ENCODE results near the gene P2RY10. TPM values are rescaled to one million over a fixed set of nuclear protein-coding genes. Genes with fewer than 3 reads are reported as not detected.
"Not testable (repeated sequence)": the region's sequence is repeated elsewhere in the genome, so short reads cannot be mapped to it uniquely, and the experiment has no call there.

P2RY10 gene
- total RNA-seq, 2 experiments from 2014 or later: 69.3 to 105 TPM

DNA sequence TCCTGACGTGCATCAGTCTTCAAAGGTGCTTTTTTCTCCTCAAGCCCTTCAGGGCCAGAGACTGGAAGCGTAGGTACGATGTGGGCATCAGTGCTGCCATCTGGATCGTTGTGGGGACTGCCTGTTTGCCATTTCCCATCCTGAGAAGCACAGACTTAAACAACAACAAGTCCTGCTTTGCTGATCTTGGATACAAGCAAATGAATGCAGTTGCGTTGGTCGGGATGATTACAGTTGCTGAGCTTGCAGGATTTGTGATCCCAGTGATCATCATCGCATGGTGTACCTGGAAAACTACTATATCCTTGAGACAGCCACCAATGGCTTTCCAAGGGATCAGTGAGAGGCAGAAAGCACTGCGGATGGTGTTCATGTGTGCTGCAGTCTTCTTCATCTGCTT, 15.7 kb downstream of the P2RY10 start:
- H3K27ac Mint-ChIP-seq: no peak overlapping the region
- H3K36me3 Mint-ChIP-seq: peaks cover 72% of the 10 kb centered on the region
- ATAC-seq (no peak), DNase-seq (no peak)
- no peaks in the 10 kb centered on the region for H3K27me3 Mint-ChIP-seq
- CTCF ChIA-PET: no interaction called here
- peaks cover 42% of the 10 kb centered on the region for H3K4me1 Mint-ChIP-seq
- peaks cover 2% of the 10 kb centered on the region for H3K9me3 Mint-ChIP-seq (ENCODE audit: low read depth)
- no peak overlapping the region for H3K4me3 Mint-ChIP-seq

DNA sequence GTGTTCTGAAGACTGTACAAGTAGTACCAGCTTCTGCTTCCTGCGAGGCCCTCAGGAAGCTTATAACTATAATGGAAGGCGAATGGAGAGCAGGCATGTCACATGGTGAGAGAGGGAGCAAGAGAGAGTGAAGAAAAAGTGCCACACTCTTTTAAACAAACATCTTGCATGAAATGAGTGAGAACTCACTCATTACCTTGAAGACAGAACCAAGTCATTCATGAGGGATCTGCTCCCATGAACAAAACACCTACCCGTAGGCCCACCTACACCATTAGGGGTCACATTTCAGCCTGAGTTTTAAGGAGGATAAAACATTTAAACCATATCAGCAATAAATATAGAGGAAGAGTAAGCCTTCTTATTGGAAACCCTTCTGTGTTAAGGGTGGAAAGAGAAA, 19.4 kb downstream of the P2RY10 start:
- peaks cover 12% of the 10 kb centered on the region for H3K4me1 Mint-ChIP-seq
- ATAC-seq: no peak
- no peaks in the 10 kb centered on the region for H3K27me3 Mint-ChIP-seq
- peaks cover 48% of the 10 kb centered on the region for H3K36me3 Mint-ChIP-seq
- CTCF ChIA-PET: no interaction called here
- DNase-seq: no peak
- no peak overlapping the region for H3K27ac Mint-ChIP-seq
- H3K4me3 Mint-ChIP-seq: no peak overlapping the region
- H3K9me3 Mint-ChIP-seq (ENCODE audit: low read depth): peaks cover 5% of the 10 kb centered on the region

- peaks cover 16% of the 10 kb centered on the region for H3K36me3 Mint-ChIP-seq
- no peaks in the 10 kb centered on the region for H3K27me3 Mint-ChIP-seq
- CTCF ChIA-PET: no interaction called here
- peak; percentile 76 for ATAC-seq
- H3K4me3 Mint-ChIP-seq: peak overlapping the region; percentile 29
- peaks cover 2% of the 10 kb centered on the region for H3K9me3 Mint-ChIP-seq (ENCODE audit: low read depth)
- H3K4me1 Mint-ChIP-seq: peaks cover 11% of the 10 kb centered on the region
- H3K27ac Mint-ChIP-seq: peak overlapping the region; percentile 60
- peak; percentile 39 for DNase-seq
Measured at GRCh38 chrX:78979789-78980464, 34.7 kb downstream of the P2RY10 start.

DNA sequence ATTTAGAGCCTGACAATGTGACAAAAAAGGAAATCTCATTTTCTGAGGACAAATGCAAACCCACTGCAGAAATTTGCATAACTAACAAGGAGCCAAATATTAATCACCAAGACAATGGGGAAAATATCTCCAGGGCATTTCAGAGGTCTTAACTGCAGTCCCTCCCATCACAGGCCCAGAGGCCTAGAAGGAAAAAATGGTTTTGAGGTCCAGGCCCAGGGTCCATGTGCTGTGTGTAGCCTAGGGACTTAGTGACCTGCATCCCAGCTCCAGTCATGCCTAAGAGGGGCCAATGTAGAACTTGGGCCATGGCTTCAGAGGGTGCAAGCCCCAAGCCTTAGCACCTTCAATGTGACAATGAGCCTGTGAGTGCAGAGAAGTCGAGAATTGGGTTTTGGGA, 44.2 kb downstream of the P2RY10 start:
- H3K4me3 Mint-ChIP-seq: no peak overlapping the region
- ATAC-seq: no peak
- no peaks in the 10 kb centered on the region for H3K27me3 Mint-ChIP-seq
- peaks cover 10% of the 10 kb centered on the region for H3K36me3 Mint-ChIP-seq
- CTCF ChIA-PET: no interaction called here
- peaks cover 4% of the 10 kb centered on the region for H3K9me3 Mint-ChIP-seq (ENCODE audit: low read depth)
- no peak for DNase-seq
- no peaks in the 10 kb centered on the region for H3K4me1 Mint-ChIP-seq
- no peak overlapping the region for H3K27ac Mint-ChIP-seq

DNA sequence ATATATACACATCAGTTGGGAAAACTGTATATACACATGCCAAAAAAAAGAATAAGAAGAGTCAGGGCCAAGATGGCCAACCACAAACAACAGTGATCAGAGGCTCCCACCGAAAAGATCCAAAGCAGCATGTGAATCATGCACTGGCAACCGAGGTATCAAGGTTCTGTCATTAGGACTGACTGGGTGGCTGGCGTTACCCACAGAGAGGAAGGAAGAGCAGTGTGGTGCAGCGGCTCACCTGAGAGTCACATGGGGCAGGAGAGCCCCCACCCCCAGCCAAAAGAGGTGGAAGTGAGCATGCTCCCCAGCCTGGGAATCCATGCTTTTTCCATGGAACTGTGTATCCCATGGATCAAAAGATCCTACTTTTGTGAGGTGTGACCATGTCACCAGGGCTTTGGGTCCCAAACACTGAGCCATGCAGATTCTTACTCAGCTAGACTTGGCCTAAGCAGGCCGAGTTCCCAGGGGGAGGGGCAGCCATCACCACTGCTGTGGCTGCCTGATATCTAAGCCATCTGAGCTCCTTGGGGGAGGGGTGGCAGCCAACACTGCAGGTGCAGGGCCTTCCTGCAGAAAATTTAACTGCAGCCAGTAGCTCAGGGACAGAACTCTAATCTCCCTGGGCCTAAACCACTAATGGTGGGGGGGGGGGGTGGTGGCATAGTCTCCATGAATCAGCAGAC, 52.8 kb downstream of the P2RY10 start:
- no peak overlapping the region for H3K4me3 Mint-ChIP-seq
- peaks cover 11% of the 10 kb centered on the region for H3K4me1 Mint-ChIP-seq
- ATAC-seq: peak; percentile 55

DNA sequence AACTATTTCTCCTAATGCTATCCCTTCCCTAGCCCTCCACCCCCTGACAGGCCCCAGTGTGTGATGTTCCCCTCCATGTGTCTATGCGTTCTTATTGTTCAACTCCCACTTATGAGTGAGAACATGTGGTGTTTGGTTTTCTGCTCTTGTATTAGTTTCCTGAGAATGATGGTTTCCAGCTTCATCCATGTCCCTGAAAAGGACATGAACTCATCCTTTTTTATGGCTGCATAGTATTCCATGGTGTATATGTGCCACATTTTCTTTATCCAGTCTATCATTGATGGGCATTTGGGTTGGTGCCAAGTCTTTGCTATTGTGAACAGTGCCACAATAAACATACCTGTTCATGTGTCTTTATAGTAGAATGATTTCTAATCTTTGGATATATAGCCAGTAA, 62.3 kb downstream of the P2RY10 start:
- H3K36me3 Mint-ChIP-seq; H3K27ac Mint-ChIP-seq; DNase-seq; ATAC-seq; H3K4me3 Mint-ChIP-seq; H3K27me3 Mint-ChIP-seq; H3K4me1 Mint-ChIP-seq; CTCF ChIA-PET; H3K9me3 Mint-ChIP-seq (ENCODE audit: low read depth): not testable (repeated sequence)

More for the DNA sequence above, 52.8 kb downstream of the P2RY10 start:
- Mint-ChIP-seq H3K9me3 (ENCODE audit: low read depth) (peaks cover 6% of the 10 kb centered on the region), H3K27ac (peak overlapping the region; percentile 43), H3K36me3 (peaks cover 7% of the 10 kb centered on the region), H3K27me3 (no peaks in the 10 kb centered on the region)
- CTCF ChIA-PET: no interaction called here
- peak; percentile 60 for DNase-seq

Small RNA genes within 50 kb of the gene (microRNA-seq; reads per million reads assigned to microRNA genes)
- gene MIR4328: not detected

Other genes with a start within 250 kb of the P2RY10 start
- under 1 TPM in 1 of 2 experiments, not detected in 1; 0.40 TPM for gene LPAR4, start 197.7 kb upstream of the P2RY10 start, total RNA-seq
- gene GPR174, start 199.3 kb downstream of the P2RY10 start, total RNA-seq: 10 to 100 TPM; 48.0 to 76.9 TPM

All from activated CD8-positive, alpha-beta memory T cell treated with anti-CD3 and anti-CD28 coated beads, Interleukin-2, amount 10 ng/mL, durations not matched to agents 7 days and 5 days (primary cell).